HG02852 (cell line): ENCODE measurements around the gene ZNF358.
A peak's percentile ranks its signal among the peaks of the same experiment; 100 is the strongest.

Experiments
- ATAC-seq: cut with Tn5 transposase; IDR thresholded peaks from one replicate; pipeline ENCODE4 v1.9.1; 2021; ENCODE audit warnings: mild to moderate bottlenecking, moderate library complexity; ENCODE audit not compliant: unreplicated experiment

The ZNF358 gene

DNA sequence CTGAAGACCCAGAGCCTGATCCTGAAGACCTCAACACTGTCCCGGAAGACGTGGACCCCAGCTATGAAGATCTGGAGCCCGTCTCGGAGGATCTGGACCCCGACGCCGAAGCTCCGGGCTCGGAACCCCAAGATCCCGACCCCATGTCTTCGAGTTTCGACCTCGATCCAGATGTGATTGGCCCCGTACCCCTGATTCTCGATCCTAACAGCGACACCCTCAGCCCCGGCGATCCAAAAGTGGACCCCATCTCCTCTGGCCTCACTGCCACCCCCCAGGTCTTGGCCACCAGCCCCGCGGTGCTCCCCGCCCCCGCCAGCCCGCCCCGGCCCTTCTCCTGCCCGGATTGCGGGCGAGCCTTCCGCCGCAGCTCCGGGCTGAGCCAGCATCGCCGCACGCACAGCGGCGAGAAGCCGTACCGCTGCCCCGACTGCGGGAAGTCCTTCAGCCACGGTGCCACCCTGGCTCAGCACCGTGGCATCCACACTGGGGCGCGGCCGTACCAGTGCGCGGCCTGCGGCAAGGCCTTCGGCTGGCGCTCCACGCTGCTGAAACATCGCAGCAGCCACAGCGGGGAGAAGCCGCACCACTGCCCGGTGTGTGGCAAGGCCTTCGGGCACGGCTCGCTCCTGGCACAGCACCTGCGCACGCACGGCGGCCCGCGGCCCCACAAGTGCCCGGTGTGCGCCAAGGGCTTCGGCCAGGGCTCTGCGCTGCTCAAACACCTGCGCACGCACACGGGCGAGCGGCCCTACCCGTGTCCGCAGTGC lies 3.6 kb downstream of the ZNF358 start:
- no peak for ATAC-seq

DNA sequence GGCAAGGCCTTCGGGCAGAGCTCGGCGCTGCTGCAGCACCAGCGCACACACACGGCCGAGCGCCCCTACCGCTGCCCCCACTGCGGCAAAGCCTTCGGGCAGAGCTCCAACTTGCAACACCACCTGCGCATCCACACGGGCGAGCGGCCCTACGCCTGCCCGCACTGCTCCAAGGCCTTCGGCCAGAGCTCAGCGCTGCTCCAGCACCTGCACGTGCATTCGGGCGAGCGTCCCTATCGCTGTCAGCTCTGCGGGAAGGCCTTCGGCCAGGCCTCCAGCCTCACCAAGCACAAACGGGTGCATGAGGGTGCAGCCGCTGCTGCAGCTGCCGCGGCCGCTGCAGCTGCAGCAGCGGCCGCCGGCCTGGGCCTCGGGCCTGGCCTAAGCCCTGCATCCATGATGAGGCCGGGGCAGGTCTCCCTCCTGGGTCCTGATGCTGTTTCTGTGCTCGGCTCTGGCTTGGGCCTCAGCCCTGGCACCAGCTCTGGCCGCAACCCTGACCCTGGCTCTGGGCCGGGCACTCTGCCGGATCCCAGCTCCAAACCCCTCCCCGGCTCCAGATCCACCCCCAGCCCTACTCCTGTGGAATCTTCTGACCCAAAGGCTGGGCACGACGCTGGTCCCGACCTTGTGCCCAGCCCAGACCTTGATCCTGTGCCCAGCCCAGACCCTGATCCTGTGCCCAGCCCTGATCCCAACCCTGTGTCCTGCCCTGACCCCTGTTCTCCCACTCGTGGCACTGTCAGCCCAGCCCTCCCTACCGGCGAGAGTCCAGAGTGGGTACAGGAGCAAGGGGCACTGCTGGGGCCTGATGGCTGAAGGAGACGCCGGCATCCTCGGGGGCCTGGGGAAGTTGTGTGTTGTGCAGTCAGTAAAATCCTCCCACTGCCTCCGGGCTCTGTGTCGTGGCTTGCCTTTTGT lies 4.5 kb downstream of the ZNF358 start:
- no peak for ATAC-seq

DNA sequence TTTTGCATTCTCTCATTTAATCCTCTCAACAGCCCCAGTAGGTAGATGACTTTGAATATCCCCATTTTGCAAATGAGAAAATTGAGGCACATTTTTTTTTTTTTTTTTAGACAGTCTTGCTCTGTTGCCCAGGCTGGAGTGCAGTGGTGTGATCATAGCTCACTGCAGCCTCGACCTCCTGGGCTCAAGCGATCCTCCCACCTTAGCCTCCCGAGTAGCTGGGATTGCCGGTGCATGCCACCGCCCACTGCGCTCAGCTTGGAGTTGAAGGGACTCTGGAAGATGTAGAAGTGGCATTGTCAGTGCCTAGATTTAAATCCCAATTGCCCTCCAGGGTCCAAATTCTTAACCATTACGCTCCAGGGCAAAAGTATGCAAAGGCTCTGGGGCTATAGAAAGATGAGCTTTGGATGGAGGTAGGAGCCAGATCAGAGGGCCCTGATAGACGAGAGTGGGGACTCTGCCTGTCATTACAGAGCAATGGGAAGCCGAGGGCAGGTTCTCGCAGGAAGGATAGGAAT lies 5.7 kb downstream of the ZNF358 start:
- ATAC-seq: no peak

DNA sequence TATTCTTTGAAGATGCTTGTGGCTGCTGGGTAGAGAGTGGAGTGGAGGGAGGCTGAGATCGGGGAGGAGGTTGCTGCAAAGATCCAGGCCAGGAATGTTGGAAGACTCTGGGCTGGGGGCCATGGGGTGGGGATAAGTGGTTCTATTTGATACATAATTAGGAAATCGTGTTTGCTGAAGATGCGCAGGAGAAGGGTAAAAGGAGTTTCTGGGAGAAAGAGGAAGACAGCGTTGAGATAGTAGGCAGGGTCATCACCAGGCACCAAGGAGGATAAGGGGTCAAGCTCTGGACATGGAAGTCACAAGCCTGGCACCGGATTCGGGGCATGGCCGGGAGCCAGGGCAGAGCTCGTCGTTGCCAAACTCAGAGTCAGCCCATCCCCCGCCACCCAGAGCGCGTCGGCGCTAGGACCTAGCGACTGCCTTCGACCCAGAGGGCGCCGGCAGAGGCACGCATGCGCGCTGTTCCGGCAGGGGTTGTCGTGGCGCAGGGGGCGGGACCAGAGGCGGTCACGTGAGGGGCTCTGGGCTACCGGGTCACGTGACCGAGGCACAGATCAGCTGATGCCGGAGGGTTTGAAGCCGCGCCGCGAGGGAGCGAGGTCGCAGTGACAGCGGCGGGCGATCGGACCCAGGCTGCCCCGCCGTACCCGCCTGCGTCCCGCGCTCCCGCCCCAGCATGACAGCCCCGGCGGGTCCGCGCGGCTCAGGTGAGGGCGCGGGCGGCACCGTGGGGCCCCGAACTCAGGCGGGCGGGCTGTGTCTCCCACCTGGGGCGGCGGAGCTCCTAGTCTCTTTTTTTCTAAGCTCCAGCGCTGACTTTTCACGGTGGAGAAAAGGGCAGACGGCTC lies 6.4 kb downstream of the ZNF358 start, which contains the start of gene MCOLN1:
Gene MCOLN1, plus strand, starts transcription at position 553 of the 851 bp plus-strand sequence. Its CDS starts 127 bp downstream, at position 680.
- ATAC-seq: peak; percentile 74

DNA sequence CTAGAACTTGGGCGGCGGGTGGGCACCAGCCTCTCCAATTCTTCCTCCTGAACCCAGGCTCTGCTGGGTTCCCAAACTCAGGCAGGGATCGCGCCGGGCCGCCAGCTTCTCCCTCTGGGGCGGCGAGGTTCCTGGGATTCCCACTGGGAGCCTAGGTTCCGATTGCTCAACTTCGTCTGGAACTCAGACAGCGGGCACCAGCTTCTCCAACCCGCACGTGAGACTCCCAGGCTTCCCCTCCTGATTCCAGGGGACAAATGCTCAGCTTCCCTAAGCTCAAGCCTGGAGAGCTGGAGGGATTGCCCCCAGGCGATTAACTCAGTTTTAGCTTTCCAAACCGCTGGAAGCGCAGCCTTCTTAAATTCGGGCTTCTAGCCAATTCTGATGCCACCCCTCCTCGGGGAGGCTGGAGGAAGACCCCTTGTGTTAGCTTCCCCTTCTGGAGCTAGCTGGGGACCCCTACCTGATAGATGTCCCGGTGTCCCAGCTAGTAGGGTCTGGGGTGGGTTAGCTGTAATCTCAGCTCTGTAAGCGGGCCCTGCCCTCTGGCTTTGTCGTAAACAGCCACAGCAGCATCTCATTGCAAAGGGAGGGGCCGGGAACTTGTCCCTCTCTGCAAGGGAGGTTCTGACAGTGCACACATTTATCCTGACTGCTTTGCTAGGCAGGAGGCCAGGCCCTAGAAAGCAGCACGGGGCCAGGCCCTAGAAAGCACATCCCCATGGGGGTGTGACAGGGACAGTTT lies 7.2 kb downstream of the ZNF358 start:
- peak; percentile 12 for ATAC-seq

DNA sequence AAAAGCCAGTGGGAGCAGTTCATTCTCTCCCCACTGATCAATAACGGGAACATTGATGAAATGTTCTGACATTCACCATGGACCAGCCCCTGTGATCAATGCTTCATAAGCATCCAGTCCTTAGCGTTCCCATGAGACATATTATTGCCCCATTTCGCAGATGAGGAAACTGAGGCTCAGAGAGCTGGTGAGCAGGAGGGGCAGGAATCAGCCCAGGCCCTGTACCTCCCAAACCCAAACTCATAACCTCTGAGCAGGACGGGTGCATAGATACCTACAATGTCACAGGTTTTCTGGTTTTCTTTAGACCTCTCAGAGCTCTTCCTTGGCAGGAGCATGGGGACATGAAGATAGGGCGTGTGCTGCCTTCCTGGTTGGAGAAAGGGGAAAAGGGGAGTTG lies 8.6 kb downstream of the ZNF358 start:
- no peak for ATAC-seq

- ATAC-seq: no peak
Measured at GRCh38 chr19:7524992-7525739, 9.3 kb downstream of the ZNF358 start.

- no peak for ATAC-seq
Measured at GRCh38 chr19:7526059-7526929, 10.4 kb downstream of the ZNF358 start.

- ATAC-seq: no peak
Measured at GRCh38 chr19:7527516-7528191, 11.8 kb downstream of the ZNF358 start.

DNA sequence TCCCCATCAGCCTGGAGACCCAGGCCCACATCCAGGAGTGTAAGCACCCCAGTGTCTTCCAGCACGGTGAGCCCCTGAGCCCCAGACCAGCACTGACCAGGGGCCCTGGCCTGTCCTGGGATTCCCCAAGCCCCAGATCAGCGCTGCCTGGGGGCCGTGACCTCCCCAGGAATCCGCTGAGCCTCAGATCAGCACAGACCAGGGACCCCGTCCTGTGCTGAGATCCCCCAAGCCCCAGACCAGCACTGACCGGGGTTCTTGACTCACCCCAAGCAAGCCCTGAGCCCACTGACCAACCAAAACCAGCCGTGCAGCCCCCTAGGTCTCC lies 12.3 kb downstream of the ZNF358 start:
- ATAC-seq: no peak

DNA sequence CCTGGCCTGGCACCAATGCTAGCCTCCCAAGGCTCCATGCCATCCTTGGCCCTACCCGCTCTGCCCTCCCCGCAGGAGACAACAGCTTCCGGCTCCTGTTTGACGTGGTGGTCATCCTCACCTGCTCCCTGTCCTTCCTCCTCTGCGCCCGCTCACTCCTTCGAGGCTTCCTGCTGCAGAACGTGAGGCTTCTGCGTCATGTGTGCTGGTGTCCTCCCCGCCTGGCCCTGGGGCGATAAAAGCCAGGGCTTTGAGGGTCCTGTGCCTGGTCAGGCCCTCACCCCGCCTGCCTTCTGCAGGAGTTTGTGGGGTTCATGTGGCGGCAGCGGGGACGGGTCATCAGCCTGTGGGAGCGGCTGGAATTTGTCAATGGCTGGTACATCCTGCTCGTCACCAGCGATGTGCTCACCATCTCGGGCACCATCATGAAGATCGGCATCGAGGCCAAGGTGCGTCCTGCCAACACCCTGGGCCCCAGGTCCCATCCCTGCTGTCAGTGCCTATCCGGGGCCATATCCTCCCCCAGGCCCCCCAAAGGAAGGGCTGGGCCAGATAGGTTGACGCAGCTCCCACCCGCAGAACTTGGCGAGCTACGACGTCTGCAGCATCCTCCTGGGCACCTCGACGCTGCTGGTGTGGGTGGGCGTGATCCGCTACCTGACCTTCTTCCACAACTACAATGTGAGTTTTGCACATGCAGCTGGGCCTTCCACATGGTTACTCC lies 12.8 kb downstream of the ZNF358 start:
- ATAC-seq: no peak

DNA sequence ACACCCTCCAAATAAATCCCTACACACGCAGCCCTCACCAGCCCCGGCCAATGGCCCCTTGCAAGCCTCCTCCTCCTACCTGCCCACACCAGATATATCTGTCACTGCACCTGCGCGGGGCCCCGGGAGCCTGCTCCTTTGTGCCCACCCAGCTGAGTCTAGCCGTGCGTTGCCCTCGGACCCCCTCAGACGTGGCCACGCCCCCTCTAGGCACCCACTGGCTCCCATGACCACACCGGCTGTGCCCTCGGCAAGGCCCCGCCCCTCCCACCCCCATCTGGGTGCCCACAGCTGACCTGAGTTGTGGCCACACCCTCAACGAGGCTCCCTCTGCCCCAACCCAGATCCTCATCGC lies 13.3 kb downstream of the ZNF358 start:
- ATAC-seq: no peak

DNA sequence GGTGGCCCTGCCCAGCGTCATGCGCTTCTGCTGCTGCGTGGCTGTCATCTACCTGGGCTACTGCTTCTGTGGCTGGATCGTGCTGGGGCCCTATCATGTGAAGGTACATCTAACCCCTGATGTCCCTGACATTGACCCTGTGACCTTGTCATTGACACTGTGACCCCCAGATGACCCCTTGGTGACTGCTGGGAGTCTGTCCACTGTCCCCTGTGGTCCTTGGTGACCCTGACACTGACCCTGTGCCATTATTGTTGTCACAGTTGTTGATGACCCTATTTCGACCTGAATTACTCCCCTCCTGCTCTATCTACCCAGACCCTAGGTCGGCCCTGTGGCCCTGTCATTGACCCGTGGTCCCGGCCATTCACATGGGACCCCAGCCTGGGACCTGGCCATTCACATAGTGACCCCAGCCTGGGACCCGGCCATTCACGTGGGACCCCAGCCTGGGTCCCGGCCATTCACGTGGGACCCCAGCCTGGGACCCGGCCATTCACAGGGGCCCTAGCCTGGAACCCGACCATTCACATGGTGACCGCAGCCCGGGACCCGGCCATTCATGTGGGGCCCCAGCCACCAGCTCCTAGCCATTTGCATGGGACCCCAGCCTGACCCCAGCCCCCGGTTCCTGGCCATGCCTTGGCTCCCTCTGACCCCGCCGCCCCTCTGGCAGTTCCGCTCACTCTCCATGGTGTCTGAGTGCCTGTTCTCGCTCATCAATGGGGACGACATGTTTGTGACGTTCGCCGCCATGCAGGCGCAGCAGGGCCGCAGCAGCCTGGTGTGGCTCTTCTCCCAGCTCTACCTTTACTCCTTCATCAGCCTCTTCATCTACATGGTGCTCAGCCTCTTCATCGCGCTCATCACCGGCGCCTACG lies 13.9 kb downstream of the ZNF358 start:
- ATAC-seq: no peak

GRCh38 chr19:7533281-7533885 lies 17.5 kb downstream of the ZNF358 start:
- no peak for ATAC-seq

DNA sequence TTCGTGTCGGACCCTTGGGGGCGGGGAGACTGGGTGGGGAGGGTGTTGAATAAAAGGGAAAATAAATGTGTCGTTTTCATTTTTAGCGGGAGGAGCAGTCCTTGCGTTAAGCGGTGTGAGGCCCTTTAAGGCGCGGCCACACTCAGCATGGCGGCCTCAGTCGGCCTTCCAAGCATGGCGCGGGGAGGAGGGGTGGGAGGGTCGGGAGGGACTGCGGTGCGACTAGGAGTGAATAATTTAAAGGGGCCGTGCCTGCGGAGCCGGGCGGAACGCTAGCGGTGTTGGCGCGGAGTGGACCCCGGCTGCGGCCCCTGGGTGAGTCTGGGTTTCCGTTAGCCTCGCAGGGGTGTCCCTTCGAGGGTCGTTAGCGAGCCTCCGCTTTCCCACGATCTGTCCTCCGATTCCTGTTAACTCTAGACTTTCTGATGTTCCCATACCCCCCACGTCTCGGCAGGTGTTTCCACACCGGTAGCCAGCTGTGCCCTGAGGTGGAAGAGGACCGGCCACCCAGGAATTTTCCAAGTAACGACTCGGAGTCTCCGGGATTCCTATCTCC lies 18.1 kb downstream of the ZNF358 start:
- ATAC-seq: no peak
